GM12873 (cell line): ENCODE measurements around the gene ZDHHC15.

Experiments used
- TF ChIP-seq, protein P1 (sequence below): IDR thresholded peaks from 2 replicates; pipeline ENCODE4 v1.5.1; 2012; ENCODE audit warnings: low read depth, mild to moderate bottlenecking, moderate library complexity, low read length, control low read depth; ENCODE audit not compliant: insufficient read depth; ENCODE audit errors: missing control alignments

ZDHHC15 gene, protein sequence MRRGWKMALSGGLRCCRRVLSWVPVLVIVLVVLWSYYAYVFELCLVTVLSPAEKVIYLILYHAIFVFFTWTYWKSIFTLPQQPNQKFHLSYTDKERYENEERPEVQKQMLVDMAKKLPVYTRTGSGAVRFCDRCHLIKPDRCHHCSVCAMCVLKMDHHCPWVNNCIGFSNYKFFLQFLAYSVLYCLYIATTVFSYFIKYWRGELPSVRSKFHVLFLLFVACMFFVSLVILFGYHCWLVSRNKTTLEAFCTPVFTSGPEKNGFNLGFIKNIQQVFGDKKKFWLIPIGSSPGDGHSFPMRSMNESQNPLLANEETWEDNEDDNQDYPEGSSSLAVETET

DNA sequence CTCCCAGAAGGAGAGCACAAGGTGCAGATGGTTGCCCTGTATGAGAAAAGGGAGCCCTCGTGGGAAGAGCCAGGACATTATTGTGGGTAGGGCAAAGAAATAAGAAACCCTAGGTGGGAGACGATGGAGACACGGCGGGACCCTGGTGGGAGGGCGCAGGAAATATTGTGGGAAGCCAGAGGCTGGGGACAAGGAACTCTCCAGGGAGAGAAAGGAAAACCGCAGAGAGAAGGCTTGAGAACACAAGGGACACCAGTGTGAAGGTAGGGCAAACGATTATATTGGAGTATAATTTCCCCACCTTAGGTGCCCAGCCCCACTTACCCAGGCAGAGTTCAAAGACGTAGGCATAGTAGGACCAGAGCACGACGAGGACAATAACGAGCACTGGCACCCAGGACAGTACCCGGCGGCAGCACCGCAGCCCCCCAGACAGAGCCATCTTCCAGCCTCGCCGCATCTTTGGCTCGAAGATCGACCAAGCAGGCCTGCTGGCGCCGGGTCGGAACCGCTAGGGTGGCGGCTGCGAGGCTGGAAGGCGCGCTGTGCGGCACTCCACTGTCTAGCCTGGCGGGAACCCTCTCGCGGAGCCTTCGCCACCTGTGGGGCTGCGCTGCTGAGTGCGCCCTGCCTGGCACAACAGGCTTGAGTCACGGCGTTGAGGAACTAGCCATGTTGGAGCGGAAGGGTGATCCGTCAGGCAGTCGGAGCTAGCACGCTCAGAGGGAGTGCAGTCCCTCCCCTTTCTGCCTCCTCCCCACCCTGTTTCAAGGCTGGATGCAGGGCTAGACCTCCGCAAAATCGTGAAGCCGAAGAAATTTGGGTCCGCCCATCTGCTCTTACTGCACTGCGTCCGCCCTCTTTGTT lies at the start of gene ZDHHC15:
Gene ZDHHC15, minus strand, starts transcription at position 473 of the 867 bp plus-strand sequence. Its CDS starts 13 bp downstream, at position 460.
- TF ChIP-seq, protein P1, sequence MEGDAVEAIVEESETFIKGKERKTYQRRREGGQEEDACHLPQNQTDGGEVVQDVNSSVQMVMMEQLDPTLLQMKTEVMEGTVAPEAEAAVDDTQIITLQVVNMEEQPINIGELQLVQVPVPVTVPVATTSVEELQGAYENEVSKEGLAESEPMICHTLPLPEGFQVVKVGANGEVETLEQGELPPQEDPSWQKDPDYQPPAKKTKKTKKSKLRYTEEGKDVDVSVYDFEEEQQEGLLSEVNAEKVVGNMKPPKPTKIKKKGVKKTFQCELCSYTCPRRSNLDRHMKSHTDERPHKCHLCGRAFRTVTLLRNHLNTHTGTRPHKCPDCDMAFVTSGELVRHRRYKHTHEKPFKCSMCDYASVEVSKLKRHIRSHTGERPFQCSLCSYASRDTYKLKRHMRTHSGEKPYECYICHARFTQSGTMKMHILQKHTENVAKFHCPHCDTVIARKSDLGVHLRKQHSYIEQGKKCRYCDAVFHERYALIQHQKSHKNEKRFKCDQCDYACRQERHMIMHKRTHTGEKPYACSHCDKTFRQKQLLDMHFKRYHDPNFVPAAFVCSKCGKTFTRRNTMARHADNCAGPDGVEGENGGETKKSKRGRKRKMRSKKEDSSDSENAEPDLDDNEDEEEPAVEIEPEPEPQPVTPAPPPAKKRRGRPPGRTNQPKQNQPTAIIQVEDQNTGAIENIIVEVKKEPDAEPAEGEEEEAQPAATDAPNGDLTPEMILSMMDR, result no peak

DNA sequence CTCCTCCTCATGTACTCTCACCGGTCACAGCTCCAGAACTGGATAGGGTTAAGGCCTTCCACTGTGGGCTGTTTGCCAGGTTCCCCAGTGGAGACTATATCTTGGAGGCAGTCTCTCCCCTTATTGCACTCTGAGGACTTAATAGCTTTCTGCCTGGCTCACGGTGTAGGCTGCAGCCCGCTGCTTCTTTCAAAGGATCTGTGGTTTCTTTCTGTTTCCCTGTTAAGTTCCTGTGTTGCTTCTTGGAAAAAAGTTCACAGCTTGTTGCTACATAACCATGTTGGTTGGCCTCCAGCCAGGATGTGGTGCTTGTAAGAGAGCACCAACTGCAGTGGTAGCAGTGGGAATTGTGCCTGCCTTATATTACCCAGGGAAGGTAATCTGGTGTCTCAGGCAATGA lies 24.9 kb upstream of the ZDHHC15 start:
- TF ChIP-seq, protein P1, result no peak

DNA sequence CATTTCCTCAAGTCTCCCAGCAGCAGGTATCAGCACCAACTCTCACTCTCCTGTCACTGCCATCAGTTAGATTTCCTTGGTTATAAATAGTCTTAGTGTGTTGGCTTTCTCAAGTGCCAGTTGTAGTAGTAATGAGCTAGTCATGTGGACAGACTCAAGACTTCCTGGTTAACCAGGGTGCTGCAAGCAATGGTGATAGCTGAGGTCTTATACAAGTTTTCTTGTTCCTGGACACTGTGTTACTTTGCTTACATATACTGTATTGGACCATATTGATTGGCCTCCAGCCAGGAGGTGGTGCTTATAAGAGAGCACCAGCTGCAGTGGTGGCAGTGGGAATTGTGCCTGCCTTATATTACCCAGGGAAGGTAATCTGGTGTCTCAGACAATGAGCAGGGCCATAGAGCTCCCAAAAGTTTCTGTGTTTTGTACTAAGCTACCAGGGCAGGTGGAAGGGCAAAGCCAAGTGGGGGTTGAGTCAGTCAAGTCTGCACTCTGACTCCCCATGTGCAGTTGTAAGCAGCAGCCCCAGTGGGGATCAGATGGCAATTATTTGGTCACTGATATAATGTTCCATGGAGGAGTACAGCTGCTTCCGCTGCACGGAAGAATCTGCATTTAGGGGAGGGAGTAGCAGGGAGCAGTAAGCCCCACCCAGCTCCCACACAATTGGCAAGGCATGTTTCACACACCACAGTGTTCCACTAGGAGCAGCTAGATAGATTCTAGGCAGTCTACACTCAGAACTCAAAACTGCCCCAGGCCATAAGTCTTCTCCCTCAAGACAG lies 24.1 kb upstream of the ZDHHC15 start:
- TF ChIP-seq, protein P1, result no peak

DNA sequence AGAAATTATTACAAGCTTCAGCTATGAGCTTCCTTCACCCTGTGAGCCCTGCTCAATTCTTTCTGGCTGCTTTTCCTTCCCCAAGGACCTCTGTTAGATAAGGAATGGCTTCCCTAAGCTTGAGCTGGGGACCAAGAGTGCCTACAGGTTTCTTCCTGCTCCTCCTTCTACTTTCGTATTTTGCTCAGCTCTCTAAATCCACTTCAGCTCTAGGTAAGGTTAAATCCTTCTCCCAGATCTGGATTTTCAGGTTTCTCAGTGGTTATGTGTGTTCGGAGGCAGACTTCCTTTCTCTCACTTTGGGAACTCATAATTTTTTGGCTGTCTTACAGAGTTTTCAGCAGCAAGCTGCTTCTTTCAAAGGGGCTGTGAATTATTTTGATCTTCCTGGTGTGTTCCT lies 21.9 kb upstream of the ZDHHC15 start:
- TF ChIP-seq, protein P1, result no peak

DNA sequence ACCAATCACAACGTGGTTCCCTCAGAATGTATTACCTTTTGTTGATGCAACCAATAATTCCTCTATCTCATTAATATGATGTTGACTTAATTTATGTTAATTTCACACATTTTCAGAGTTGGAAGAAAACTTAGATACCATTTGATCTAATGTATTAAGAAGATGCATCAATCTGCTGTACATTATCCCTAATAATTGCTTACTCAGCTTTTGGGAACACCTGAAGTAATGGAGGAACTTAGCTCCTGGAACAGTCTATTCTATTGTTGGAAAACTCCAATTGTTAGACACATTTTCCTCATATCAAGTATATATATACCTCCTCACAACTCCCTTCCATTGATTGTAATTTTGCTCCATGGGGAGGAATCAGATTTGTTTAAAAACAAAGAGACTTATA lies 38.9 kb downstream of the ZDHHC15 start:
- TF ChIP-seq, protein P1, result no peak

DNA sequence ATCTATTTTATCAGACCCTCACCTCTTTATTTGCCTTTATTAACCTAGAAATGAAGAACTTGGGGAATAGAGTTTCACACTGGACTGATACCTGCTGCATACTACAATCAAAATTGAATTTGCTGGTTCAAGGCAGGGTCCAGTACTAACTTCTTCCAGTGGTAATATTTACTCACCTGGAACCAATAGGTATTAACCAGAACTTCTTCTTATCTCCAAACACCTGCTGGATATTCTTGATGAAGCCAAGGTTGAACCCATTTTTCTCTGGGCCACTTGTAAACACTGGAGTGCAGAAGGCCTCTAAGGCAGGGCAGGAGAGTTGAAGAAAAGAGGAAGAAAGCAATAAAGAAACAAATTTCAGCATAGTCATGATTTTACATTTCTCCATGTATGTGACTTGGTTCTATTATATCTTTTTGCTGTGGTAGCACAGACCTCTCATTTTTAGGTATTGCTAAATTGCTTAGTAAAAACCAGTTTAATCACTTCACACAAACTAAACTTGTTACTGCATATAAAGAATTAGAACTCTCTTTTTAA lies 101.1 kb downstream of the ZDHHC15 start:
- TF ChIP-seq, protein P1, result no peak
